K562 (cell line): ENCODE measurements around the gene FGGY.

ENCODE experiments used
- ATF1 ChIP-seq, 2 experiments: fragments of 450-650 bp in 1 of 2; IDR thresholded peaks; 2 replicates each; pipeline ENCODE4 v1.6.1; 2016; ENCODE audit warnings: missing compliant biosample characterization in 1 of 2, missing genetic modification characterization in 1 of 2
- SMARCC2 ChIP-seq: fragments of 450-650 bp; IDR thresholded peaks from 2 replicates; pipeline ENCODE4 v1.6.1; 2017; ENCODE audit warnings: antibody characterized with exemption, moderate library complexity, mild to moderate bottlenecking, low read depth
- TF ChIP-seq, protein P1 (sequence below), 3 experiments: IDR thresholded peaks in 2 of 3; conservative IDR thresholded peaks in 1 of 3; 2 replicates each; pipeline ENCODE4 v1.5.1; 2011 to 2012; ENCODE audit warnings: low read length in 3 of 3, mild to moderate bottlenecking in 3 of 3, control low read depth in 2 of 3, improper control_type of control experiment in 1 of 3, inconsistent platforms in 1 of 3, low read depth in 1 of 3, mixed read lengths in 1 of 3, moderate library complexity in 1 of 3; ENCODE audit not compliant: insufficient read depth in 2 of 3
- TF ChIP-seq, protein P2 (sequence below): sonication (generic); formaldehyde crosslinking; IDR thresholded peaks from 2 replicates; pipeline ENCODE4 v1.8.1; 2023; ENCODE audit warnings: mild to moderate bottlenecking, missing genetic modification reagents

DNA sequence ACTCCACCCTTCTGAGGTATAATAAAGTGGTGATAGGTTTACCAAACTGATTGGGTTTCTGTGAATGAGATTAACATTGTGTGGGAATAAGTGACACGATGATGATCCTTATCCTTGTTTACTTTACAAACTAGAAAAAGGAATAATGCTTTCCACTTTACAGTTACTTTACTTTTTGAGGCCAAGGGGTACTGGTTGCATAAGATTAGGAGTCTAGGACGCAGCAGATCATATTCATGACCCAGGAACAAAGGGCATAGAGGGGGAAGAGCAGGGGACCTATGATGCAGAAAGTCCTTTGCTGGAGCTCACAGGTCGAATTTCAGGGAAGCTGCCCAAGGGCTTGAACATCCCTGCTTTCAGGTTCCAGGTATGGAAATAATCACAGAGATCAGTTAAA, 20.4 kb downstream of the FGGY start:
- TF ChIP-seq, protein P1, sequence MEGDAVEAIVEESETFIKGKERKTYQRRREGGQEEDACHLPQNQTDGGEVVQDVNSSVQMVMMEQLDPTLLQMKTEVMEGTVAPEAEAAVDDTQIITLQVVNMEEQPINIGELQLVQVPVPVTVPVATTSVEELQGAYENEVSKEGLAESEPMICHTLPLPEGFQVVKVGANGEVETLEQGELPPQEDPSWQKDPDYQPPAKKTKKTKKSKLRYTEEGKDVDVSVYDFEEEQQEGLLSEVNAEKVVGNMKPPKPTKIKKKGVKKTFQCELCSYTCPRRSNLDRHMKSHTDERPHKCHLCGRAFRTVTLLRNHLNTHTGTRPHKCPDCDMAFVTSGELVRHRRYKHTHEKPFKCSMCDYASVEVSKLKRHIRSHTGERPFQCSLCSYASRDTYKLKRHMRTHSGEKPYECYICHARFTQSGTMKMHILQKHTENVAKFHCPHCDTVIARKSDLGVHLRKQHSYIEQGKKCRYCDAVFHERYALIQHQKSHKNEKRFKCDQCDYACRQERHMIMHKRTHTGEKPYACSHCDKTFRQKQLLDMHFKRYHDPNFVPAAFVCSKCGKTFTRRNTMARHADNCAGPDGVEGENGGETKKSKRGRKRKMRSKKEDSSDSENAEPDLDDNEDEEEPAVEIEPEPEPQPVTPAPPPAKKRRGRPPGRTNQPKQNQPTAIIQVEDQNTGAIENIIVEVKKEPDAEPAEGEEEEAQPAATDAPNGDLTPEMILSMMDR (IDR thresholded peaks at IDR 0.05 in 2 of 3, conservative IDR thresholded peaks at IDR 0.05 in 1 of 3; ENCODE audit: insufficient read depth in 2 of 3, low read depth in 1 of 3, low read length in 3 of 3) = no peak
- TF ChIP-seq, protein P2, sequence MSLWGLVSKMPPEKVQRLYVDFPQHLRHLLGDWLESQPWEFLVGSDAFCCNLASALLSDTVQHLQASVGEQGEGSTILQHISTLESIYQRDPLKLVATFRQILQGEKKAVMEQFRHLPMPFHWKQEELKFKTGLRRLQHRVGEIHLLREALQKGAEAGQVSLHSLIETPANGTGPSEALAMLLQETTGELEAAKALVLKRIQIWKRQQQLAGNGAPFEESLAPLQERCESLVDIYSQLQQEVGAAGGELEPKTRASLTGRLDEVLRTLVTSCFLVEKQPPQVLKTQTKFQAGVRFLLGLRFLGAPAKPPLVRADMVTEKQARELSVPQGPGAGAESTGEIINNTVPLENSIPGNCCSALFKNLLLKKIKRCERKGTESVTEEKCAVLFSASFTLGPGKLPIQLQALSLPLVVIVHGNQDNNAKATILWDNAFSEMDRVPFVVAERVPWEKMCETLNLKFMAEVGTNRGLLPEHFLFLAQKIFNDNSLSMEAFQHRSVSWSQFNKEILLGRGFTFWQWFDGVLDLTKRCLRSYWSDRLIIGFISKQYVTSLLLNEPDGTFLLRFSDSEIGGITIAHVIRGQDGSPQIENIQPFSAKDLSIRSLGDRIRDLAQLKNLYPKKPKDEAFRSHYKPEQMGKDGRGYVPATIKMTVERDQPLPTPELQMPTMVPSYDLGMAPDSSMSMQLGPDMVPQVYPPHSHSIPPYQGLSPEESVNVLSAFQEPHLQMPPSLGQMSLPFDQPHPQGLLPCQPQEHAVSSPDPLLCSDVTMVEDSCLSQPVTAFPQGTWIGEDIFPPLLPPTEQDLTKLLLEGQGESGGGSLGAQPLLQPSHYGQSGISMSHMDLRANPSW (CRISPR knock-in tag) = no peak
- TF ChIP-seq ATF1 (CRISPR knock-in tag; IDR thresholded peaks at IDR 0.05) (no peak), ATF1 (tag; IDR thresholded peaks at IDR 0.05) (no peak), SMARCC2 (no peak)
